Activated CD4-positive, alpha-beta T cell treated with anti-CD3 and anti-CD28 coated beads, Interleukin-2, amount 50 U/mL, for 16 hours (primary cell): ENCODE results near the gene ANKRD44.

ENCODE experiments used
- DNase-seq: peaks from one replicate; pipeline ENCODE4 v3.0.0-alpha.2; 2020

Gene ANKRD44

GRCh38 chr2:197286805-197287595, 23.6 kb downstream of the ANKRD44 start:
- DNase-seq, result peak; percentile 89

- no peak for DNase-seq
These were observed 25.2 kb downstream of the ANKRD44 start for GRCh38 chr2:197285361-197285760.

- DNase-seq, result no peak
These were observed 25.6 kb downstream of the ANKRD44 start for GRCh38 chr2:197284956-197285355.

- no peak for DNase-seq
These were observed 29.2 kb downstream of the ANKRD44 start for GRCh38 chr2:197281421-197281820.

GRCh38 chr2:197280015-197280702, 30.4 kb downstream of the ANKRD44 start:
- no peak for DNase-seq

- DNase-seq, result no peak
These were observed 31.5 kb downstream of the ANKRD44 start for GRCh38 chr2:197278799-197279763.

GRCh38 chr2:197277794-197278193, 32.8 kb downstream of the ANKRD44 start:
- DNase-seq, result no peak

GRCh38 chr2:197276156-197276555, 34.4 kb downstream of the ANKRD44 start:
- DNase-seq, result no peak

- no peak for DNase-seq
These were observed 35.6 kb downstream of the ANKRD44 start for GRCh38 chr2:197274937-197275336.

GRCh38 chr2:197274349-197274748, 36.2 kb downstream of the ANKRD44 start:
- no peak for DNase-seq

GRCh38 chr2:197273485-197273884, 37.1 kb downstream of the ANKRD44 start:
- DNase-seq, result no peak

- DNase-seq, result no peak
These were observed 40.0 kb downstream of the ANKRD44 start for GRCh38 chr2:197270601-197271000.

GRCh38 chr2:197269815-197270214, 40.8 kb downstream of the ANKRD44 start:
- no peak for DNase-seq

- DNase-seq, result peak; percentile 77
These were observed 41.6 kb downstream of the ANKRD44 start for GRCh38 chr2:197268786-197269584.

GRCh38 chr2:197266477-197266876, 44.1 kb downstream of the ANKRD44 start:
- peak; percentile 58 for DNase-seq

- DNase-seq, result no peak
These were observed 44.7 kb downstream of the ANKRD44 start for GRCh38 chr2:197265924-197266323.

- DNase-seq, result no peak
These were observed 45.5 kb downstream of the ANKRD44 start for GRCh38 chr2:197265036-197265435.

GRCh38 chr2:197264332-197264731, 46.2 kb downstream of the ANKRD44 start:
- no peak for DNase-seq

- DNase-seq, result no peak
These were observed 47.5 kb downstream of the ANKRD44 start for GRCh38 chr2:197263077-197263476.

- DNase-seq, result no peak
These were observed 48.8 kb downstream of the ANKRD44 start for GRCh38 chr2:197261808-197262226.

GRCh38 chr2:197259470-197259999, 51.0 kb downstream of the ANKRD44 start:
- no peak for DNase-seq

GRCh38 chr2:197258580-197258979, 52.0 kb downstream of the ANKRD44 start:
- peak; percentile 71 for DNase-seq
